ENCODE data around the gene SS18.
A peak's percentile ranks its signal among the peaks of the same experiment; 100 is the strongest.

Gene SS18

DNA sequence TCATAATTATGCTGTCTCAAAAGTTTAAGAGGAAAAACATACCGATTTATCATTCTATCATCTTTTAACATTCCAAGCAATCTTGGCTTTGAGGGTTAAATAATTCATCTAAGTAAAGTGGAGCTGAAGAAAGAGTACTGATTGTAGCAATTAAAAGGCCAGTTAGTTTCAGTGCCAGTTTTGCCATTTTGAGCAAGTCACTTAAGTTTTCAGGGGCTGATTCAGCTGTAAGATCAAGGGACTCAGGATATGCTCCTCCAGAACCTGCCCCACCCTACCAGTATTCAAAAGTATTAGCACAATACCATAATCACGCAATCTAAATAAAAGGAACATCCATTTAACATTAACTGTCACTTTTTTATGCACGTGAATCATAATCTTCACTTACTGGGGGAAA lies 1.9 kb downstream of the SS18 start:
- DNase-seq (ENCODE audit: low spot score), result no peak
- no peak overlapping the region for H3K27ac ChIP-seq
- TF ChIP-seq, protein P1, sequence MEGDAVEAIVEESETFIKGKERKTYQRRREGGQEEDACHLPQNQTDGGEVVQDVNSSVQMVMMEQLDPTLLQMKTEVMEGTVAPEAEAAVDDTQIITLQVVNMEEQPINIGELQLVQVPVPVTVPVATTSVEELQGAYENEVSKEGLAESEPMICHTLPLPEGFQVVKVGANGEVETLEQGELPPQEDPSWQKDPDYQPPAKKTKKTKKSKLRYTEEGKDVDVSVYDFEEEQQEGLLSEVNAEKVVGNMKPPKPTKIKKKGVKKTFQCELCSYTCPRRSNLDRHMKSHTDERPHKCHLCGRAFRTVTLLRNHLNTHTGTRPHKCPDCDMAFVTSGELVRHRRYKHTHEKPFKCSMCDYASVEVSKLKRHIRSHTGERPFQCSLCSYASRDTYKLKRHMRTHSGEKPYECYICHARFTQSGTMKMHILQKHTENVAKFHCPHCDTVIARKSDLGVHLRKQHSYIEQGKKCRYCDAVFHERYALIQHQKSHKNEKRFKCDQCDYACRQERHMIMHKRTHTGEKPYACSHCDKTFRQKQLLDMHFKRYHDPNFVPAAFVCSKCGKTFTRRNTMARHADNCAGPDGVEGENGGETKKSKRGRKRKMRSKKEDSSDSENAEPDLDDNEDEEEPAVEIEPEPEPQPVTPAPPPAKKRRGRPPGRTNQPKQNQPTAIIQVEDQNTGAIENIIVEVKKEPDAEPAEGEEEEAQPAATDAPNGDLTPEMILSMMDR (IDR thresholded peaks at IDR 0.05), result no peak
- peak overlapping the region; percentile 96 for H3K4me3 ChIP-seq

GRCh38 chr18:26086959-26087358 lies 3.5 kb downstream of the SS18 start:
- Histone ChIP-seq H3K27ac (no peak overlapping the region), H3K4me3 (no peak overlapping the region)
- DNase-seq (ENCODE audit: low spot score), result no peak
- TF ChIP-seq, protein P1 (IDR thresholded peaks at IDR 0.05), result no peak

DNA sequence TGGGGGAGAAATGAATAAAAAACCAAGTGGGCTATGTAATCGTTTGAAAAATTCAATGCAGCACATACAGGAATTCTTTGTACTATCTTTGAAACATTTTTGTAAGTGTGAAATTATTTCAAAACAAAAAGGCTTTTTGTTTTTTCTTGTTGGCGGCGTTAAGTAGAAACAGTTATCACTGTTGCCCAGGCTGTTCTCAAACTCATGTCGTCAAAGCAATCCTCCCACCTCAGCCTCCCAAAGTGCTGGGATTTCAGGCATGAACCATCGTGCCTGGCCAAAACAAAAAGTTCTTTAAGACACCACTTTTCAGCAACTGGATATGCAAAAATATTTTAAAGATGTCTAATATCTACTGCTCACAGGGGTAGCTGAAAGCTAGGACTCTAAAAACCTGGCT lies 5.4 kb downstream of the SS18 start:
- no peak overlapping the region for H3K27ac ChIP-seq
- TF ChIP-seq, protein P1 (IDR thresholded peaks at IDR 0.05), result no peak
- no peak overlapping the region for H3K4me3 ChIP-seq
- no peak for DNase-seq (ENCODE audit: low spot score)

DNA sequence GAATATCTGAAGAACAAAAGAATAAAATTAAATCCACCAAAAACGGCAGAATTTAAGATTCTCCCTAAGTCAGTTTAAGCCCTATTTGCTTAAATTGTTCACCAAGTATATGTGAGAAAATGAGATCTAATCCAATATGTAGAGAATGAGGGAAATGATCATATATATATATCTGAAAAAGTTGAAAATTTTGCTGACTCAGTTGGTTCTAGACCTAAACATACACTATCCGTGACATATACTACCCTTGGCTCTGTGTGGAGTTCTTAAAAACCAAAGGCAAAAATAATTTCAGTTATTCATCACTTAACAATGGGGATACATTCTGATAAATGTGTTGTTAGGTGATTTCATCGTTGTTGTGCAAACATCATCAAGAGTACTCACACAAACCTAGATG lies 7.3 kb downstream of the SS18 start:
- no peak overlapping the region for H3K27ac ChIP-seq
- no peak for DNase-seq (ENCODE audit: low spot score)
- TF ChIP-seq, protein P1 (IDR thresholded peaks at IDR 0.05), result no peak
- H3K4me3 ChIP-seq, result no peak overlapping the region

DNA sequence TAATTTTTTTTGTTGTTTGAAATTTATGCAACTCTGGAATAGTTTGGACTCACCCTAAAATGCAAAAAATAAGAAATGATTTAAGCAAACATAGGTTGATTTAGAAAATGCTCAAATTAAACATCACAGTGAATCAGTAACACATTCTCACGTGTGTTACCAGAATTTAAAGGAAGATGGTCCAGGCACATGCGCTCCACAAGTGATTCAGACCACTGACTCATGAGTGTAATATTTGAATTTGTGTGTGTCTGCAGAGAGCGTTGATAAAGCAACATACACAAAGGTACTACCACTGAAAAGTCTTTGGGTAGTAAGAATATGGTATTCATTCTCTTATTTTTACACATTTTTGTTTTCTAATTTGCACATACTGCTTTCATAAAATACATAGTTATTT lies 7.9 kb downstream of the SS18 start:
- Histone ChIP-seq H3K4me3 (no peak overlapping the region), H3K27ac (no peak overlapping the region)
- TF ChIP-seq, protein P1 (IDR thresholded peaks at IDR 0.05), result no peak
- no peak for DNase-seq (ENCODE audit: low spot score)

DNA sequence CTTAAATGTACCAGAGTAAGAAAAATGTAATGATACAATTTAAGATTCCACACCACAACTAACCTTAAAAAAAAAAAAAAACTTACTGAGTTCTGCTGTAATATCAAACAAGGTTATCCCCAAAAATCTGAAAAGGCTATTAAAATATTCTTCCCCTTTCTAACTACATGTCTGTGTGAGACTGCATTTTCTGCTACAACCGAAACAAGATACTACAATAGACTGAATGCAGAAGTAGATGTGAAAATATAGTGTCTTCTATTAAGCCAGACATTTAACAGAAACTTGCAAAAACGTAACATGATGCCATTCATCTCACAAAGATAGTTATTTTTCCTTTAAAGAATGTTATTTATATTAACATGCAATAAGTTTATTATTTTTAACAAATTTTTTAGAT lies 16.2 kb downstream of the SS18 start:
- H3K4me3 ChIP-seq, result no peak overlapping the region
- TF ChIP-seq, protein P1 (IDR thresholded peaks at IDR 0.05), result no peak
- no peak overlapping the region for H3K27ac ChIP-seq
- no peak for DNase-seq (ENCODE audit: low spot score)

GRCh38 chr18:26073758-26074157 lies 16.7 kb downstream of the SS18 start:
- Histone ChIP-seq H3K4me3 (no peak overlapping the region), H3K27ac (no peak overlapping the region)
- DNase-seq (ENCODE audit: low spot score), result no peak
- TF ChIP-seq, protein P1 (IDR thresholded peaks at IDR 0.05), result no peak
